ENCODE data around the gene ZNF775.

DNA sequence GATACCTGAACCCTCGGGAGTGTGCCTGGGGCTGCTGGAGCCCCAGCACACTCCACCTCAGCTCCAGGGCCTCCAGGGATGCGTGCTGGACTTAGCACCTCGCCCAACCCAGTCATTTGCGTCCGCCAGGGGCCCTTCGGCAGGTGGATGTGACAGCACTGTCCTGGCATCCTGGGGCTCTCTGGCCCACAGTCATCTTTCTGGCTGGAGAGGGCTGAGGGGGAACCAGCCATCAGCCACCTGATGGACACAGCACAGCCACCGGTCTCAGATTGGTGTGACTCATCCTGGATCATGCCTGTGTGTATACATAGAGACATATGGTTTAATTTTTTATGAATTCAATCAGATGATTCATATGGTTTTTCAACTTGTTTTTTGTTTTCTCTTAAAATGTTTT, 11.1 kb downstream of the ZNF775 start:
- no peak for TF ChIP-seq OSR1 (CRISPR knock-in tag; IDR thresholded peaks at IDR 0.05)
- TF ChIP-seq SNAI2 (CRISPR knock-in tag; IDR thresholded peaks at IDR 0.05) = no peak
- TF ChIP-seq, protein P1, sequence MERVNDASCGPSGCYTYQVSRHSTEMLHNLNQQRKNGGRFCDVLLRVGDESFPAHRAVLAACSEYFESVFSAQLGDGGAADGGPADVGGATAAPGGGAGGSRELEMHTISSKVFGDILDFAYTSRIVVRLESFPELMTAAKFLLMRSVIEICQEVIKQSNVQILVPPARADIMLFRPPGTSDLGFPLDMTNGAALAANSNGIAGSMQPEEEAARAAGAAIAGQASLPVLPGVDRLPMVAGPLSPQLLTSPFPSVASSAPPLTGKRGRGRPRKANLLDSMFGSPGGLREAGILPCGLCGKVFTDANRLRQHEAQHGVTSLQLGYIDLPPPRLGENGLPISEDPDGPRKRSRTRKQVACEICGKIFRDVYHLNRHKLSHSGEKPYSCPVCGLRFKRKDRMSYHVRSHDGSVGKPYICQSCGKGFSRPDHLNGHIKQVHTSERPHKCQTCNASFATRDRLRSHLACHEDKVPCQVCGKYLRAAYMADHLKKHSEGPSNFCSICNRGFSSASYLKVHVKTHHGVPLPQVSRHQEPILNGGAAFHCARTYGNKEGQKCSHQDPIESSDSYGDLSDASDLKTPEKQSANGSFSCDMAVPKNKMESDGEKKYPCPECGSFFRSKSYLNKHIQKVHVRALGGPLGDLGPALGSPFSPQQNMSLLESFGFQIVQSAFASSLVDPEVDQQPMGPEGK (CRISPR knock-in tag; IDR thresholded peaks at IDR 0.05; ENCODE audit: borderline replicate concordance) = no peak
- TF ChIP-seq ARNTL (CRISPR knock-in tag; IDR thresholded peaks at IDR 0.05; ENCODE audit: borderline replicate concordance, low read depth) = no peak
- TF ChIP-seq, protein P2, sequence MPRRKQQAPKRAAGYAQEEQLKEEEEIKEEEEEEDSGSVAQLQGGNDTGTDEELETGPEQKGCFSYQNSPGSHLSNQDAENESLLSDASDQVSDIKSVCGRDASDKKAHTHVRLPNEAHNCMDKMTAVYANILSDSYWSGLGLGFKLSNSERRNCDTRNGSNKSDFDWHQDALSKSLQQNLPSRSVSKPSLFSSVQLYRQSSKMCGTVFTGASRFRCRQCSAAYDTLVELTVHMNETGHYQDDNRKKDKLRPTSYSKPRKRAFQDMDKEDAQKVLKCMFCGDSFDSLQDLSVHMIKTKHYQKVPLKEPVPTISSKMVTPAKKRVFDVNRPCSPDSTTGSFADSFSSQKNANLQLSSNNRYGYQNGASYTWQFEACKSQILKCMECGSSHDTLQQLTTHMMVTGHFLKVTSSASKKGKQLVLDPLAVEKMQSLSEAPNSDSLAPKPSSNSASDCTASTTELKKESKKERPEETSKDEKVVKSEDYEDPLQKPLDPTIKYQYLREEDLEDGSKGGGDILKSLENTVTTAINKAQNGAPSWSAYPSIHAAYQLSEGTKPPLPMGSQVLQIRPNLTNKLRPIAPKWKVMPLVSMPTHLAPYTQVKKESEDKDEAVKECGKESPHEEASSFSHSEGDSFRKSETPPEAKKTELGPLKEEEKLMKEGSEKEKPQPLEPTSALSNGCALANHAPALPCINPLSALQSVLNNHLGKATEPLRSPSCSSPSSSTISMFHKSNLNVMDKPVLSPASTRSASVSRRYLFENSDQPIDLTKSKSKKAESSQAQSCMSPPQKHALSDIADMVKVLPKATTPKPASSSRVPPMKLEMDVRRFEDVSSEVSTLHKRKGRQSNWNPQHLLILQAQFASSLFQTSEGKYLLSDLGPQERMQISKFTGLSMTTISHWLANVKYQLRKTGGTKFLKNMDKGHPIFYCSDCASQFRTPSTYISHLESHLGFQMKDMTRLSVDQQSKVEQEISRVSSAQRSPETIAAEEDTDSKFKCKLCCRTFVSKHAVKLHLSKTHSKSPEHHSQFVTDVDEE (CRISPR knock-in tag; IDR thresholded peaks at IDR 0.05) = no peak
- no peak for TF ChIP-seq TCF4 (CRISPR knock-in tag; IDR thresholded peaks at IDR 0.05; ENCODE audit: borderline replicate concordance)
- TF ChIP-seq RARB (CRISPR knock-in tag; IDR thresholded peaks at IDR 0.05) = no peak
- TF ChIP-seq ZFP30 (CRISPR knock-in tag; IDR thresholded peaks at IDR 0.05) = no peak
- TF ChIP-seq, protein P3, sequence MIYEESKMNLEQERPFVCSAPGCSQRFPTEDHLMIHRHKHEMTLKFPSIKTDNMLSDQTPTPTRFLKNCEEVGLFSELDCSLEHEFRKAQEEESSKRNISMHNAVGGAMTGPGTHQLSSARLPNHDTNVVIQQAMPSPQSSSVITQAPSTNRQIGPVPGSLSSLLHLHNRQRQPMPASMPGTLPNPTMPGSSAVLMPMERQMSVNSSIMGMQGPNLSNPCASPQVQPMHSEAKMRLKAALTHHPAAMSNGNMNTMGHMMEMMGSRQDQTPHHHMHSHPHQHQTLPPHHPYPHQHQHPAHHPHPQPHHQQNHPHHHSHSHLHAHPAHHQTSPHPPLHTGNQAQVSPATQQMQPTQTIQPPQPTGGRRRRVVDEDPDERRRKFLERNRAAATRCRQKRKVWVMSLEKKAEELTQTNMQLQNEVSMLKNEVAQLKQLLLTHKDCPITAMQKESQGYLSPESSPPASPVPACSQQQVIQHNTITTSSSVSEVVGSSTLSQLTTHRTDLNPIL (CRISPR knock-in tag; IDR thresholded peaks at IDR 0.05; ENCODE audit: low read depth) = no peak
- TF ChIP-seq TOX (CRISPR knock-in tag; IDR thresholded peaks at IDR 0.05; ENCODE audit: borderline replicate concordance) = no peak
- TF ChIP-seq BACH2 (CRISPR knock-in tag; IDR thresholded peaks at IDR 0.05; ENCODE audit: borderline replicate concordance) = no peak
- TF ChIP-seq PPARA (CRISPR knock-in tag; IDR thresholded peaks at IDR 0.05; ENCODE audit: borderline replicate concordance) = no peak
- no peak for TF ChIP-seq ISL1 (CRISPR knock-in tag; IDR thresholded peaks at IDR 0.05)
- TF ChIP-seq ZNF565 (CRISPR knock-in tag; conservative IDR thresholded peaks at IDR 0.05; ENCODE audit: low read depth) = no peak
